ENCODE measurements around the gene EME2. TPM values are rescaled to one million over a fixed set of nuclear protein-coding genes. Genes with fewer than 3 reads are reported as not detected.

The EME2 gene
- total and polyA plus RNA-seq, 2 of the 13 experiments (the other 11 are each of a cell fraction or from before 2014, with no cell fraction given) = 4.4 to 7.6 TPM

DNA sequence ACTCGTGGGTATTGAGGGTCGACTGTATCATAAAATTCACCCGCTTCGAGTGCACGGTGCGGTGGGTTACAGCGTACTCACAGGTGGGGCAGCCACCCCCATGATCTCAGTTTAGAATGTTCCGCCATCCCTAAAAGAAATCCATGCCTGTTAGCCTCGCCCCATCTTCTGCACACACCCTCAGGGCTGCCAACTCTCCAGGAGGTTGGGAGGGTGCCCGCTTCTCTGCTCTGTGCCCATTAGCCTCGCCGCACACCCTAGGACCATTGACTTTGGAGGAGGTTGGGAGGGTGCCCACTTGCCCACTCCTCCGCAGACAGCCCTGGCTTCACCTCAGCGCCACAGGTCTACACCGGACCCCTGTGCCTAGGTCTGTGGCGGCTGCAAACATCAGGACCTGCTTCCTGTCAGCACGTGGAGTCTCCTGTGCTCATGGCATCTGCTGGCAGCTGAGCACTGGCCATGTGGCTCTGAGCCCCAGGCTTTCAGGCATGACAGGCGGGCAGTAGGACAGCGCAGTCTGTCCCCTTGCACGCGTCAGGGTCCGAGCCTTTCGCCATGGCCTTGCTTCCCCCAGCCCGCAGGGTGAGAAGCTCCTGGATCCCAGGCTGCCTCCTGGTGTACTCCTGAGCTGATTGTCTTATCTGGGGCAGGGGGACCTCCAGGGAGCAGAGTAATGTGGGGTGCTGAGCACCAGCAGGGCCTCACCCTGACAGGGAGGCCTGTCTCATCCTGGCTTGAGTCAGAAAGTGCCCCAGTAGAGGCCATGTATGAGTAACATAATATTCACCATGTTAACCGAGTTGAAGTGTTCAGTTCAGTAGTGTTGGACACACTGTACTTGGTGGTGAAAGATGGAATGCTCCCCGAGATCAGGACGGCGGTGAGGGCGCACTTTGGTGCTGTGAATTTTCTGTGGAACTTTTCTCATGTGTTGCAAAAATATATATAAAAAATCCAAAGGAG, 23.2 kb upstream of the EME2 start:
- in situ Hi-C loops (cut with HindIII; ENCODE audit: extremely low pct_ligation_motif_present, low pct_unique_long_range_greater_than_20kb) (no loop called here), intact Hi-C loops (cut with micrococcal nuclease; ENCODE audit: unreplicated experiment) (no loop called here)
- H3K9ac ChIP-seq (ENCODE audit: insufficient read depth, low read depth, low read length) = no peak overlapping the region
- TF ChIP-seq ZNF121 (CRISPR knock-in tag; IDR thresholded peaks at IDR 0.05) = no peak
- TF ChIP-seq POLR2G (IDR thresholded peaks at IDR 0.05; ENCODE audit: low read depth, low read length) = no peak
- TF ChIP-seq ZNF510 (CRISPR knock-in tag; IDR thresholded peaks at IDR 0.05; ENCODE audit: low read depth) = no peak
- TF ChIP-seq BORCS8-MEF2B (CRISPR knock-in tag; IDR thresholded peaks at IDR 0.05) = no peak
- no peak for TF ChIP-seq ZNF629 (CRISPR knock-in tag; conservative IDR thresholded peaks at IDR 0.05)
- TF ChIP-seq, protein P1, sequence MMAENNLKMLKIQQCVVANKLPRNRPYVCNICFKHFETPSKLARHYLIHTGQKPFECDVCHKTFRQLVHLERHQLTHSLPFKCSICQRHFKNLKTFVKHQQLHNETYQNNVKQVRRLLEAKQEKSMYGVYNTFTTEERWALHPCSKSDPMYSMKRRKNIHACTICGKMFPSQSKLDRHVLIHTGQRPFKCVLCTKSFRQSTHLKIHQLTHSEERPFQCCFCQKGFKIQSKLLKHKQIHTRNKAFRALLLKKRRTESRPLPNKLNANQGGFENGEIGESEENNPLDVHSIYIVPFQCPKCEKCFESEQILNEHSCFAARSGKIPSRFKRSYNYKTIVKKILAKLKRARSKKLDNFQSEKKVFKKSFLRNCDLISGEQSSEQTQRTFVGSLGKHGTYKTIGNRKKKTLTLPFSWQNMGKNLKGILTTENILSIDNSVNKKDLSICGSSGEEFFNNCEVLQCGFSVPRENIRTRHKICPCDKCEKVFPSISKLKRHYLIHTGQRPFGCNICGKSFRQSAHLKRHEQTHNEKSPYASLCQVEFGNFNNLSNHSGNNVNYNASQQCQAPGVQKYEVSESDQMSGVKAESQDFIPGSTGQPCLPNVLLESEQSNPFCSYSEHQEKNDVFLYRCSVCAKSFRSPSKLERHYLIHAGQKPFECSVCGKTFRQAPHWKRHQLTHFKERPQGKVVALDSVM (CRISPR knock-in tag; IDR thresholded peaks at IDR 0.05) = no peak
- BruUV-seq (replicated peaks) = no TSS peak
- H3K4me1 ChIP-seq (ENCODE audit: insufficient read depth, low read length) = no peaks in the 10 kb centered on the region
- no peak for FAIRE-seq
- CTCF ChIA-PET (ENCODE audit: low intra/inter-chr PET ratio, low total read pairs) = no interaction called here
- no peak for DNase-seq (ENCODE audit: low spot score)
- H3K4me3 ChIP-seq (replicated peaks in 1 of 3; ENCODE audit: insufficient read depth in 1 of 3, low read depth in 2 of 3, low read length in 3 of 3) = no peak overlapping the region
- POLR2A ChIA-PET = no interaction called here
- no peaks in the 10 kb centered on the region for H3K27me3 ChIP-seq (ENCODE audit: control insufficient read depth in 1 of 2, insufficient read depth in 2 of 2, low read length in 2 of 2)
- H2AFZ ChIP-seq (ENCODE audit: low read length) = no peak overlapping the region
- no peak overlapping the region for H3K4me2 ChIP-seq (ENCODE audit: low read depth, low read length)
- no peaks in the 10 kb centered on the region for H4K20me1 ChIP-seq (ENCODE audit: insufficient read depth, low read length)
- no peaks in the 10 kb centered on the region for H3K9me3 ChIP-seq (ENCODE audit: low read length)
- H3K36me3 ChIP-seq (replicated peaks in 1 of 2; ENCODE audit: control insufficient read depth in 1 of 2, insufficient read depth in 2 of 2, low read length in 2 of 2) = peaks cover 12 to 59% of the 10 kb centered on the region in 2 experiments; a peak in 4 of 5 replicates
- 96% methylated on average over 28 of the region's 29 CpGs for WGBS (ENCODE audit: low lambda C conversion rate)
- H3K27ac ChIP-seq (ENCODE audit: extremely low read length, insufficient read depth, low read length) = no peak overlapping the region
- H3K79me2 ChIP-seq (ENCODE audit: insufficient read depth, low read length) = no peaks in the 10 kb centered on the region
- ATAC-seq = no peak

Measured in HepG2 (cell line).